OCI-LY1 (cell line): Measurements from ENCODE around the gene COMMD8.

Experiments used
- H2AFZ ChIP-seq: fragments of 200-600 bp; sonication (generic), shearing (Covaris generic); 2 replicates; pipeline ENCODE4 v1.6.0; 2014; ENCODE audit warnings: antibody characterized with exemption, mild to moderate bottlenecking, low read length
- H3F3A ChIP-seq: fragments of 200-600 bp; sonication (generic), shearing (Covaris generic); 2 replicates; pipeline ENCODE4 v1.6.0; 2014; ENCODE audit warnings: mild to moderate bottlenecking, antibody characterized with exemption, low read length, moderate library complexity; ENCODE audit not compliant: insufficient read depth
- H3K27ac ChIP-seq: fragments of 200-600 bp; sonication (generic); 2 replicates; pipeline ENCODE4 v1.5.1; 2014; ENCODE audit warnings: low read length, mixed run types, mild to moderate bottlenecking, low read depth; ENCODE audit not compliant: poor library complexity, severe bottlenecking
- H3K27me3 ChIP-seq: fragments of 200-600 bp; sonication (generic); 2 replicates; pipeline ENCODE4 v1.6.0; 2014; ENCODE audit warnings: antibody characterized with exemption, mild to moderate bottlenecking, low read length, moderate library complexity; ENCODE audit not compliant: insufficient read depth
- H3K36me3 ChIP-seq: fragments of 200-600 bp; sonication (generic); 2 replicates; pipeline ENCODE4 v1.6.1; 2014; ENCODE audit warnings: mild to moderate bottlenecking, antibody characterized with exemption, low read length, moderate library complexity, mixed read lengths; ENCODE audit not compliant: insufficient read depth
- H3K4me1 ChIP-seq: fragments of 200-600 bp; sonication (generic); 2 replicates; pipeline ENCODE4 v1.5.1; 2014; ENCODE audit warnings: mild to moderate bottlenecking, low read length, moderate library complexity; ENCODE audit not compliant: insufficient read depth, severe bottlenecking
- H3K4me2 ChIP-seq: fragments of 200-600 bp; sonication (generic), shearing (Covaris generic); 2 replicates; pipeline ENCODE4 v1.6.1; 2014; ENCODE audit warnings: low read length
- H3K4me3 ChIP-seq: fragments of 200-600 bp; sonication (generic); 2 replicates; pipeline ENCODE4 v1.5.1; 2014; ENCODE audit warnings: low read length, low read depth, mild to moderate bottlenecking, mixed read lengths; ENCODE audit not compliant: poor library complexity, severe bottlenecking
- H3K79me2 ChIP-seq: fragments of 200-600 bp; shearing (Covaris generic); 2 replicates; pipeline ENCODE4 v1.6.1; 2016; ENCODE audit warnings: mixed run types, low read length, mixed read lengths; ENCODE audit not compliant: insufficient read depth
- H3K9ac ChIP-seq: fragments of 200-600 bp; sonication (generic), shearing (Covaris generic); 2 replicates; pipeline ENCODE4 v1.6.1; 2014; ENCODE audit warnings: mild to moderate bottlenecking, low read length, mixed read lengths
- H3K9me2 ChIP-seq: fragments of 200-600 bp; sonication (generic), shearing (Covaris generic); 2 replicates; pipeline ENCODE4 v1.6.1; 2014; ENCODE audit warnings: low read depth, mild to moderate bottlenecking, low read length, mixed read lengths
- H3K9me3 ChIP-seq: fragments of 200-600 bp; shearing (Covaris generic); 2 replicates; pipeline ENCODE4 v1.6.1; 2014; ENCODE audit warnings: low read length, mixed read lengths
- H4K20me1 ChIP-seq: fragments of 200-600 bp; sonication (generic), shearing (Covaris generic); 2 replicates; pipeline ENCODE4 v1.6.0; 2016; ENCODE audit warnings: mild to moderate bottlenecking, low read length; ENCODE audit not compliant: insufficient read depth
- CTCF ChIP-seq: fragments of 200-600 bp; sonication (generic), shearing (Covaris generic); IDR thresholded peaks from 2 replicates; pipeline ENCODE4 v1.5.1; 2017; ENCODE audit warnings: mild to moderate bottlenecking, antibody characterized with exemption, low read length, moderate library complexity, mixed read lengths
- EZH2 ChIP-seq: fragments of 200-600 bp; sonication (generic), shearing (Covaris generic); IDR thresholded peaks from 2 replicates; pipeline ENCODE4 v1.8.0; 2017; ENCODE audit warnings: borderline replicate concordance, mixed run types, mild to moderate bottlenecking, antibody characterized with exemption, low read length, moderate library complexity, mixed read lengths

Gene COMMD8

GRCh38 chr4:47442980-47443379 is 20.5 kb downstream of the COMMD8 start:
- no peak overlapping the region for H3K27ac ChIP-seq
- H4K20me1 ChIP-seq, result no peaks in the 10 kb centered on the region

GRCh38 chr4:47434931-47435330 is 28.6 kb downstream of the COMMD8 start:
- TF ChIP-seq CTCF, result no peak
- TF ChIP-seq EZH2, result no peak
- H3K4me2 ChIP-seq, result no peak overlapping the region
- H3K27ac ChIP-seq, result no peak overlapping the region
- H3K9me2 ChIP-seq, result no peaks in the 10 kb centered on the region
- H3K79me2 ChIP-seq, result no peaks in the 10 kb centered on the region
- no peaks in the 10 kb centered on the region; the same call in 1 of the 2 replicates for H3K27me3 ChIP-seq
- no peak overlapping the region for H3K9ac ChIP-seq
- no peak overlapping the region for H2AFZ ChIP-seq
- H3K4me1 ChIP-seq, result no peaks in the 10 kb centered on the region
- no peaks in the 10 kb centered on the region for H3K9me3 ChIP-seq
- no peaks in the 10 kb centered on the region for H3F3A ChIP-seq
- H4K20me1 ChIP-seq, result no peaks in the 10 kb centered on the region
- H3K36me3 ChIP-seq, result no peaks in the 10 kb centered on the region
- no peak overlapping the region for H3K4me3 ChIP-seq

More at GRCh38 chr4:47442980-47443379, 20.5 kb downstream of the COMMD8 start:
- no peak for TF ChIP-seq CTCF
- TF ChIP-seq EZH2, result no peak
- Histone ChIP-seq H3K9ac (no peak overlapping the region), H3K79me2 (no peaks in the 10 kb centered on the region), H3K27me3 (no peaks in the 10 kb centered on the region), H2AFZ (no peak overlapping the region), H3K4me3 (no peak overlapping the region), H3F3A (no peaks in the 10 kb centered on the region), H3K9me3 (no peaks in the 10 kb centered on the region), H3K36me3 (no peaks in the 10 kb centered on the region), H3K9me2 (no peaks in the 10 kb centered on the region), H3K4me1 (no peaks in the 10 kb centered on the region), H3K4me2 (no peak overlapping the region)

GRCh38 chr4:47432749-47433148 is 30.8 kb downstream of the COMMD8 start:
- no peaks in the 10 kb centered on the region for H3K36me3 ChIP-seq
- no peak overlapping the region for H3K9ac ChIP-seq
- H4K20me1 ChIP-seq, result no peaks in the 10 kb centered on the region
- no peak for TF ChIP-seq EZH2
- TF ChIP-seq CTCF, result no peak
- H3K27ac ChIP-seq, result no peak overlapping the region
- H3K9me3 ChIP-seq, result no peaks in the 10 kb centered on the region
- H3K79me2 ChIP-seq, result no peaks in the 10 kb centered on the region
- H3F3A ChIP-seq, result no peaks in the 10 kb centered on the region
- no peaks in the 10 kb centered on the region for H3K4me1 ChIP-seq
- no peak overlapping the region for H2AFZ ChIP-seq
- H3K27me3 ChIP-seq, result no peaks in the 10 kb centered on the region; the same call in 1 of the 2 replicates
- no peak overlapping the region for H3K4me2 ChIP-seq
- no peak overlapping the region for H3K4me3 ChIP-seq
- H3K9me2 ChIP-seq, result no peaks in the 10 kb centered on the region
